SU-DHL-6 (cell line): ENCODE results near the gene NPFFR1.

Experiments
- H2AFZ ChIP-seq: fragments of 200-600 bp; sonication (generic); 2 replicates; pipeline ENCODE4 v1.6.1; 2014; ENCODE audit warnings: low read depth, mild to moderate bottlenecking, moderate library complexity, mixed read lengths, antibody characterized with exemption, low read length; ENCODE audit not compliant: severe bottlenecking
- H3F3A ChIP-seq: fragments of 200-600 bp; shearing (Covaris generic); 2 replicates; pipeline ENCODE4 v1.6.0; 2016; ENCODE audit warnings: antibody characterized with exemption, mild to moderate bottlenecking; ENCODE audit not compliant: insufficient read depth
- H3K27ac ChIP-seq: fragments of 200-600 bp; sonication (generic); 2 replicates; pipeline ENCODE4 v1.5.1; 2016; ENCODE audit warnings: low read depth, mild to moderate bottlenecking, low read length, moderate library complexity, mixed read lengths
- H3K27me3 ChIP-seq: fragments of 200-600 bp; sonication (generic), shearing (Covaris generic); 2 replicates; pipeline ENCODE4 v1.6.0; 2014; ENCODE audit warnings: mild to moderate bottlenecking, low read length
- H3K36me3 ChIP-seq: fragments of 200-600 bp; sonication (generic); 2 replicates; pipeline ENCODE4 v1.6.1; 2014; ENCODE audit warnings: mild to moderate bottlenecking, low read length, mixed read lengths
- H3K4me2 ChIP-seq: fragments of 300-600, 200-600 bp; shearing (Covaris generic), sonication (generic); 2 replicates; pipeline ENCODE4 v1.6.0; 2014; ENCODE audit warnings: low read length, low read depth, mild to moderate bottlenecking; ENCODE audit not compliant: poor library complexity, severe bottlenecking
- H3K4me3 ChIP-seq: fragments of 200-600 bp; sonication (generic); 2 replicates; pipeline ENCODE4 v1.5.1; 2014; ENCODE audit warnings: antibody characterized with exemption, low read length, mild to moderate bottlenecking, mixed read lengths; ENCODE audit not compliant: insufficient read depth, poor library complexity, severe bottlenecking
- H3K79me2 ChIP-seq: fragments of 200-600 bp; sonication (generic); 2 replicates; pipeline ENCODE4 v1.6.1; 2014; ENCODE audit warnings: mild to moderate bottlenecking, low read length, moderate library complexity; ENCODE audit not compliant: insufficient read depth
- H3K9ac ChIP-seq: fragments of 200-600 bp; sonication (generic); 2 replicates; pipeline ENCODE4 v1.7.0; 2014; ENCODE audit warnings: mild to moderate bottlenecking, low read length
- H3K9me2 ChIP-seq: fragments of 200-600 bp; sonication (generic); replicated peaks from 2 replicates; pipeline ENCODE4 v1.6.1; 2014; ENCODE audit warnings: low read length; ENCODE audit not compliant: insufficient read depth
- H3K9me3 ChIP-seq: fragments of 200-600 bp; sonication (generic); 2 replicates; pipeline ENCODE4 v1.6.1; 2014; ENCODE audit warnings: low read length, mixed read lengths; ENCODE audit not compliant: insufficient read depth
- H4K20me1 ChIP-seq: fragments of 200-600 bp; sonication (generic); 2 replicates; pipeline ENCODE4 v1.6.1; 2014; ENCODE audit warnings: low read depth, mild to moderate bottlenecking, antibody characterized with exemption, low read length, moderate library complexity, mixed read lengths
- EZH2phosphoT487 ChIP-seq: fragments of 200-600 bp; sonication (generic), shearing (Covaris generic); conservative IDR thresholded peaks from 2 replicates; pipeline ENCODE4 v1.6.1; 2018; ENCODE audit warnings: mild to moderate bottlenecking, antibody characterized with exemption, low read length, moderate library complexity, mixed read lengths
- TF ChIP-seq, protein P1 (sequence below): fragments of 200-600 bp; sonication (generic); IDR thresholded peaks from one replicate; pipeline ENCODE4 v1.5.1; 2017; ENCODE audit warnings: antibody characterized with exemption, mild to moderate bottlenecking, low read length, moderate library complexity; ENCODE audit not compliant: insufficient read depth, poor library complexity, severe bottlenecking

NPFFR1 gene

DNA sequence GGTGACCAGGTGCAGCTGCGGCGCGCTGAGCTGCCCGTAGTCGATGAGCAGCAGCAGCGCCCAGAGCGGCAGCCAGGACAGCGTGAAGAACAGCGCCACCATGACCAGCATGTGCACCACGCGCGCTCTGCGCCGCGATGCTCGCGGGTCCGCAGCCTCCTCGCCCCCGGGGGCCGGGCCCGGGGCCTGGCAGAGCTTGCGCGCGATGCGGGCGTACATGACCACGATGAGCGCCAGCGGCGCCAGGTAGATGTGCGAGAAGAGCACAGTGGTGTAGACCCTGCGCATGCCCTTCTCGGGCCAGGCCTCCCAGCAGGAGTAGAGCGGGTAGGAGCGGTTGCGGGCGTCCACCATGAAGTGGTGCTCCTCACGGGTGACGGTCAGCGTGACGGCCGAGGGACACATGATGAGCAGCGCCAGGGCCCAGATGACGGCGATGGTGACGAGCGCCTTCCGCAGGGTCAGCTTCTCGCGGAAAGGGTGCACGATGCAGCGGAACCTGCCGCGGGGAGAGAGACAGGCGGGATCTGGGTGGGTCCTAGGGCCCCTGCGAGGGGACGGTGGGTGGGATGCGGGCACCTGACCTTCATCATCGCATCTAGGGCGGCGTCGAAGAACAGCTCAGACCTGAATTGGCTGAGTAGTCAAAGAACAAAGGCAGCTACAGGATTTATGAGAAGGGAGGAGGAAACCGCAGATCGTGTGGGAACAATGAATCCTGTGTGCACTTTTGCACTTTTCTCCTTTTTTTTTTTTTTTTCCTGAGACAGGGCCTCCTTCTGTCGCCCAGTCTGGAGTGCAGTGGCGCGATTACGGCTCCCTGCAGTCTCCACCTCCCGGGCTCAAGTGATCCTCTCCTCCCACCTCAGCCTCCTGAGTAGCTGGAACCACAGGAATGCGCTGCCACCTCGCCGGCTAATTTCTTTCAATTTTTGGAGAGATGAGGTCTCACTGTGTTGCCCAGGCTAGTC lies 28.2 kb downstream of the NPFFR1 start:
- Histone ChIP-seq H3K36me3 (no peaks in the 10 kb centered on the region), H3K79me2 (no peaks in the 10 kb centered on the region), H3K27me3 (no peaks in the 10 kb centered on the region), H3K4me3 (no peak overlapping the region), H3K9me2 (no peaks in the 10 kb centered on the region), H4K20me1 (no peaks in the 10 kb centered on the region), H3K27ac (no peak overlapping the region), H3K4me2 (no peak overlapping the region), H2AFZ (no peak overlapping the region), H3K9me3 (no peaks in the 10 kb centered on the region), H3F3A (no peaks in the 10 kb centered on the region), H3K9ac (no peak overlapping the region)
- no peak for TF ChIP-seq EZH2phosphoT487
- TF ChIP-seq, protein P1, sequence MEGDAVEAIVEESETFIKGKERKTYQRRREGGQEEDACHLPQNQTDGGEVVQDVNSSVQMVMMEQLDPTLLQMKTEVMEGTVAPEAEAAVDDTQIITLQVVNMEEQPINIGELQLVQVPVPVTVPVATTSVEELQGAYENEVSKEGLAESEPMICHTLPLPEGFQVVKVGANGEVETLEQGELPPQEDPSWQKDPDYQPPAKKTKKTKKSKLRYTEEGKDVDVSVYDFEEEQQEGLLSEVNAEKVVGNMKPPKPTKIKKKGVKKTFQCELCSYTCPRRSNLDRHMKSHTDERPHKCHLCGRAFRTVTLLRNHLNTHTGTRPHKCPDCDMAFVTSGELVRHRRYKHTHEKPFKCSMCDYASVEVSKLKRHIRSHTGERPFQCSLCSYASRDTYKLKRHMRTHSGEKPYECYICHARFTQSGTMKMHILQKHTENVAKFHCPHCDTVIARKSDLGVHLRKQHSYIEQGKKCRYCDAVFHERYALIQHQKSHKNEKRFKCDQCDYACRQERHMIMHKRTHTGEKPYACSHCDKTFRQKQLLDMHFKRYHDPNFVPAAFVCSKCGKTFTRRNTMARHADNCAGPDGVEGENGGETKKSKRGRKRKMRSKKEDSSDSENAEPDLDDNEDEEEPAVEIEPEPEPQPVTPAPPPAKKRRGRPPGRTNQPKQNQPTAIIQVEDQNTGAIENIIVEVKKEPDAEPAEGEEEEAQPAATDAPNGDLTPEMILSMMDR, result no peak

DNA sequence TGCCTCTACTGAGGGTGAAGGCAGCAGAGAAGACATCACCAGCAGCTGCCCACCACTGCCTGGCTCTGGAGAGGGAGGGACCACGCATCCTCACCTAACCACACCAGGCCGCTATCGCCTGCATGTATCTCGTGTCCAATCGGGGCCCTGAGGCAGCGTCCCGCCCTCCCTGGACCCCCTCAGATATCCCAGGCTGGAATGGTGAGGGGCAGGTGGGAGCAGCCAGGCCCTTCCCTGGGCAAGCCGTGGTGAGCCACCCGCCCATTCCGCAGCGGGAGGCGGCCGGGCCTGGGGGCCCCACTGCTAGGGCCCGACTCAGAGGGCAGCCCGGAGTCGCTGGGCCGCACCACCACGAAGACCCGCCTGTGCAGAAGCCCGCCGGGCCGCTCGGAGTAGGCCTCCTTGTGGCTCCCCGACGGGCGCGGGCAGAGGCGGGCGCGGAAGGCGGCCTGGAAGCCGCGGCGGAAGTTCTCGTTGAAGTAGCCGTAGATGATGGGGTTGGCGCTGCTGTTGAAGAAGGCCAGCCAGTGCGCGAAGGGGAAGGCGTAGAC lies 29.0 kb downstream of the NPFFR1 start:
- H3K9me2 ChIP-seq, result no peaks in the 10 kb centered on the region
- H3F3A ChIP-seq, result no peaks in the 10 kb centered on the region

DNA sequence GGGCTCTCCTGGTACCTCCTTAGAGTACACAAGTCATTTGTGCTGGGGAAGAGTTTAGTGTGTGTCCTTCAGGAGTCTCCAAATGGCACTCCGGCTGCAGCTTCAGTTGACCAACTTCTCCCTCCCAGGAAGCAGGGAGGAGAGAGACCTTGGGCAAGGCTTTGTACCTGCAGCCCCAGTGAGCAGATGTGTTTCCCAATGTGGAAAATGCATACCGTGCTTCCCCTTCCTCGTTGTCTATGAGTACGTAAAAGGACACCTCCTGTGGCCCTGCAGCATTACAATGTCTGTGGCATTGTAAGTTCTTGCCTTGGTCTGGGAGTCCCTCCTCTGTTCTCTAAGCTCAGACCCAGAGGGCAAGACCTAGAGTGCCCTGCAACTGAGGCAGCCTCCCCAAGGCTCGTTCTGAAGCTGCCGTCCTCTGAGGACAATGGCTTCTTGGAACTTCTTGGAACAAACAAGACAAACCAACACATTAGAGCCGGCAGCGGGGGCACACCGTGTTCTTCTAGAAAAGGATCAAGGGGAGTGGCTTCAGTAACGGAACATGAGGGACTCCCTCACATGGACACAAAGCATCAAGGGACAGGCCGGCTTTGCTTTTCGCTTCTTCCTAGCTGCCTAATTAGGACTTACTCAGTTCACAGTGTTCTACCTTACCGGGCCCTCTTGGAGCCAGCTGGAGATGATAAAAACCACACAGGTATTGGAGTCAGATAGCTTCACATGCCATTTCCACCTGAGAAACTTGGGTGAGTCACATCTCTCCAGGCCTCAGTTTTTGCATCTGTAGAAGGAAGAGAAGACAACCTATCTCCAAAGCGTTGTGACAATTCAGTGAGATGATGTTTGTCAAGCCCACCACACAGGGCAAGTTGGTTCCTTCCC lies 29.7 kb downstream of the NPFFR1 start:
- TF ChIP-seq EZH2phosphoT487, result no peak
- TF ChIP-seq, protein P1, result no peak

More for the DNA sequence above, 29.0 kb downstream of the NPFFR1 start:
- TF ChIP-seq, protein P1, result no peak
- no peak for TF ChIP-seq EZH2phosphoT487
- no peaks in the 10 kb centered on the region for H3K27me3 ChIP-seq
- H3K4me3 ChIP-seq, result no peak overlapping the region
- H3K36me3 ChIP-seq, result no peaks in the 10 kb centered on the region
- no peaks in the 10 kb centered on the region for H3K79me2 ChIP-seq
- no peaks in the 10 kb centered on the region for H4K20me1 ChIP-seq
- H3K9ac ChIP-seq, result no peak overlapping the region
- no peak overlapping the region for H3K27ac ChIP-seq
- no peaks in the 10 kb centered on the region for H3K9me3 ChIP-seq
- H2AFZ ChIP-seq, result no peak overlapping the region
- H3K4me2 ChIP-seq, result no peak overlapping the region

More for the DNA sequence above, 29.7 kb downstream of the NPFFR1 start:
- Histone ChIP-seq H2AFZ (no peak overlapping the region), H3K27ac (no peak overlapping the region), H3K9me2 (no peaks in the 10 kb centered on the region), H3K4me3 (no peak overlapping the region), H3K79me2 (no peaks in the 10 kb centered on the region), H3K9me3 (no peaks in the 10 kb centered on the region), H4K20me1 (no peaks in the 10 kb centered on the region), H3F3A (no peaks in the 10 kb centered on the region), H3K36me3 (no peaks in the 10 kb centered on the region), H3K4me2 (no peak overlapping the region), H3K9ac (no peak overlapping the region), H3K27me3 (no peaks in the 10 kb centered on the region)
